Measurements from ENCODE around the gene COL15A1.
"Not testable (repeated sequence)": the region's sequence is repeated elsewhere in the genome, so short reads cannot be mapped to it uniquely, and the experiment has no call there.

Gene COL15A1

GRCh38 chr9:98995971-98996504, 52.3 kb downstream of the COL15A1 start:
- DNase-seq: no peak

GRCh38 chr9:98997604-98998003, 53.9 kb downstream of the COL15A1 start:
- DNase-seq: no peak

- peak; percentile 60 for DNase-seq
Observed at GRCh38 chr9:98998441-98999151, 54.9 kb downstream of the COL15A1 start.

GRCh38 chr9:98999152-98999525, 55.4 kb downstream of the COL15A1 start:
- no peak for DNase-seq

GRCh38 chr9:99000476-99001395, 57.0 kb downstream of the COL15A1 start:
- DNase-seq: peak; percentile 60

GRCh38 chr9:99001892-99002291, 58.2 kb downstream of the COL15A1 start:
- no peak for DNase-seq

- no peak for DNase-seq
Observed at GRCh38 chr9:99002706-99003105, 59.0 kb downstream of the COL15A1 start.

GRCh38 chr9:99003308-99003707, 59.6 kb downstream of the COL15A1 start:
- no peak for DNase-seq

- no peak for DNase-seq
Observed at GRCh38 chr9:99004115-99004514, 60.4 kb downstream of the COL15A1 start.

- no peak for DNase-seq
Observed at GRCh38 chr9:99004717-99005460, 61.2 kb downstream of the COL15A1 start.

GRCh38 chr9:99005651-99006050, 61.9 kb downstream of the COL15A1 start:
- DNase-seq: no peak

- DNase-seq: no peak
Observed at GRCh38 chr9:99006511-99006910, 62.8 kb downstream of the COL15A1 start.

- DNase-seq: no peak
Observed at GRCh38 chr9:99006979-99007378, 63.3 kb downstream of the COL15A1 start.

- DNase-seq: no peak
Observed at GRCh38 chr9:99008203-99008602, 64.5 kb downstream of the COL15A1 start.

GRCh38 chr9:99010393-99010792, 66.7 kb downstream of the COL15A1 start:
- DNase-seq: not testable (repeated sequence)

- no peak for DNase-seq
Observed at GRCh38 chr9:99011161-99011709, 67.5 kb downstream of the COL15A1 start.

- no peak for DNase-seq
Observed at GRCh38 chr9:99012957-99013512, 69.3 kb downstream of the COL15A1 start.

GRCh38 chr9:99013550-99013949, 69.8 kb downstream of the COL15A1 start:
- no peak for DNase-seq

GRCh38 chr9:99015448-99015847, 71.7 kb downstream of the COL15A1 start:
- no peak for DNase-seq

- no peak for DNase-seq
Observed at GRCh38 chr9:99015890-99016289, 72.2 kb downstream of the COL15A1 start.

- DNase-seq: no peak
Observed at GRCh38 chr9:99016681-99017387, 73.1 kb downstream of the COL15A1 start.

GRCh38 chr9:99018653-99019052, 74.9 kb downstream of the COL15A1 start:
- DNase-seq: no peak

All from activated naive CD4-positive, alpha-beta T cell treated with Interleukin-2 at 50 U/mL for 16 hours (primary cell).